Activated T-cell treated with anti-CD3 and anti-CD28 coated beads, Interleukin-2, amount 50 U/mL, for 24 hours (primary cell): ENCODE measurements around the gene MSS51.
A peak's percentile ranks its signal among the peaks of the same experiment; 100 is the strongest.
"Not testable (repeated sequence)": the region's sequence is repeated elsewhere in the genome, so short reads cannot be mapped to it uniquely, and the experiment has no call there.

Experiments
- DNase-seq: peaks from one replicate; pipeline ENCODE4 v3.0.0-alpha.2; 2020
- H3K27ac Mint-ChIP-seq: 2 replicates; pipeline ENCODE4 v1.8.0; 2020; ENCODE audit warnings: mild to moderate bottlenecking, mixed read lengths
- H3K27me3 Mint-ChIP-seq: 2 replicates; pipeline ENCODE4 v1.8.0; 2020; ENCODE audit warnings: mixed read lengths
- H3K36me3 Mint-ChIP-seq: 2 replicates; pipeline ENCODE4 v1.8.0; 2020; ENCODE audit warnings: low read depth, mixed read lengths
- H3K4me1 Mint-ChIP-seq: 2 replicates; pipeline ENCODE4 v1.8.0; 2020; ENCODE audit warnings: low read depth, mixed read lengths
- H3K4me3 Mint-ChIP-seq: 2 replicates; pipeline ENCODE4 v1.8.0; 2020; ENCODE audit warnings: mild to moderate bottlenecking, moderate library complexity, mixed read lengths
- H3K9me3 Mint-ChIP-seq: 2 replicates; pipeline ENCODE4 v1.8.0; 2020; ENCODE audit warnings: mixed read lengths

MSS51 gene

DNA sequence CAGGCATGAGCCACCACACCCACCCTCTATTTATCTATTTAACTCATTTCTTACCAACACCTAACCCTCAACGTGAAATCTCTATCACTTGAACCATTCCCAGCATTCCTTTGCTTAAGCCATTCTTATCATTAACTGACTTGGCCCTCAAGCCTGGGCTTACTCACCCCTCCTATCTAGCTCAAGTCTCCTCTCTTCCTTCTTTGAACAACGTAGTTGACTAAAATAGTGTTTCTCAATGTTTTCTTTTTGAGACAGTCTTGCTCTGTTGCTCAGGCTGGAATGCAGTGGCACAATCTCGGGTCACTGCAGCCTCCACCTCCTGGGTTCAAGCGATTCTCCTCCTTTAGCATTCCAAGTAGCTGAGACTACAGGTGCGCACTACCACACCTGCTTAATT is 26.5 kb downstream of the MSS51 start:
- H3K9me3 Mint-ChIP-seq: no peaks in the 10 kb centered on the region
- H3K27ac Mint-ChIP-seq: peak overlapping the region; percentile 14
- H3K36me3 Mint-ChIP-seq: peaks cover 53% of the 10 kb centered on the region
- no peaks in the 10 kb centered on the region for H3K27me3 Mint-ChIP-seq
- peaks cover 72% of the 10 kb centered on the region for H3K4me1 Mint-ChIP-seq
- no peak overlapping the region for H3K4me3 Mint-ChIP-seq
- DNase-seq: no peak

DNA sequence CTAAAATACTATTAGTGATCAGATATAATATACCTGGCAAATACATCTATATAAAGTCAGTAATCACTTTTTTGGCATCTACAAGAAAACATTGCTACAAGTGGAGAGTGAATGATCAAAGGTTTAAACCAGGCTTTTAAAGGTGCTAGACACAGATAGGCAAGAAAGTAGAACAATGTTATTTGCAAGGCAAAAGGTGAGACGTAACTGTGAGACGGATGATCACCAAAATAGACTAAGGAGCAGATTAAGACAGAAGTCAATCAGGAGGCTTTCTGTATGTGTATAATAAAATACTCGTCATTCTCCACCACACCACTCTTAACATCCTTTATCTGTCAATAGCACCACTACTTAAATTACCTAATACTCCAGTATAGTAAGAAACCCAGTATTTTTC is 27.8 kb downstream of the MSS51 start:
- Mint-ChIP-seq H3K4me1 (peaks cover 61% of the 10 kb centered on the region), H3K36me3 (peaks cover 49% of the 10 kb centered on the region), H3K4me3 (no peak overlapping the region), H3K27ac (no peak overlapping the region), H3K9me3 (no peaks in the 10 kb centered on the region), H3K27me3 (no peaks in the 10 kb centered on the region)
- DNase-seq: no peak

GRCh38 chr10:73404690-73405089 is 28.7 kb downstream of the MSS51 start:
- Mint-ChIP-seq H3K4me1 (peaks cover 55% of the 10 kb centered on the region), H3K27ac (peak overlapping the region; percentile 47)

GRCh38 chr10:73401636-73402035 is 31.7 kb downstream of the MSS51 start:
- peaks cover 53% of the 10 kb centered on the region for H3K36me3 Mint-ChIP-seq

More at GRCh38 chr10:73404690-73405089, 28.7 kb downstream of the MSS51 start:
- H3K4me3 Mint-ChIP-seq: no peak overlapping the region
- no peaks in the 10 kb centered on the region for H3K9me3 Mint-ChIP-seq
- H3K27me3 Mint-ChIP-seq: no peaks in the 10 kb centered on the region
- H3K36me3 Mint-ChIP-seq: peaks cover 49% of the 10 kb centered on the region
- no peak for DNase-seq

GRCh38 chr10:73399063-73399462 is 34.3 kb downstream of the MSS51 start:
- no peak for DNase-seq
- no peaks in the 10 kb centered on the region for H3K9me3 Mint-ChIP-seq
- H3K27me3 Mint-ChIP-seq: no peaks in the 10 kb centered on the region
- no peak overlapping the region for H3K4me3 Mint-ChIP-seq
- H3K27ac Mint-ChIP-seq: peak overlapping the region; percentile 33
- peaks cover 16% of the 10 kb centered on the region for H3K4me1 Mint-ChIP-seq
- H3K36me3 Mint-ChIP-seq: peaks cover 74% of the 10 kb centered on the region

More at GRCh38 chr10:73401636-73402035, 31.7 kb downstream of the MSS51 start:
- DNase-seq: no peak
- no peaks in the 10 kb centered on the region for H3K9me3 Mint-ChIP-seq
- H3K4me1 Mint-ChIP-seq: peaks cover 29% of the 10 kb centered on the region
- H3K27ac Mint-ChIP-seq: no peak overlapping the region
- H3K27me3 Mint-ChIP-seq: no peaks in the 10 kb centered on the region
- no peak overlapping the region for H3K4me3 Mint-ChIP-seq

GRCh38 chr10:73398024-73398423 is 35.3 kb downstream of the MSS51 start:
- H3K4me1 Mint-ChIP-seq: peaks cover 10% of the 10 kb centered on the region
- no peak overlapping the region for H3K27ac Mint-ChIP-seq
- peaks cover 81% of the 10 kb centered on the region for H3K36me3 Mint-ChIP-seq
- no peak for DNase-seq
- H3K4me3 Mint-ChIP-seq: no peak overlapping the region
- H3K27me3 Mint-ChIP-seq: no peaks in the 10 kb centered on the region
- H3K9me3 Mint-ChIP-seq: no peaks in the 10 kb centered on the region

- peaks cover 94% of the 10 kb centered on the region for H3K36me3 Mint-ChIP-seq
- H3K4me1 Mint-ChIP-seq, H3K9me3 Mint-ChIP-seq, H3K27me3 Mint-ChIP-seq, DNase-seq, H3K27ac Mint-ChIP-seq, H3K4me3 Mint-ChIP-seq: not testable (repeated sequence)
Observed at GRCh38 chr10:73394325-73394724, 39.0 kb downstream of the MSS51 start.

DNA sequence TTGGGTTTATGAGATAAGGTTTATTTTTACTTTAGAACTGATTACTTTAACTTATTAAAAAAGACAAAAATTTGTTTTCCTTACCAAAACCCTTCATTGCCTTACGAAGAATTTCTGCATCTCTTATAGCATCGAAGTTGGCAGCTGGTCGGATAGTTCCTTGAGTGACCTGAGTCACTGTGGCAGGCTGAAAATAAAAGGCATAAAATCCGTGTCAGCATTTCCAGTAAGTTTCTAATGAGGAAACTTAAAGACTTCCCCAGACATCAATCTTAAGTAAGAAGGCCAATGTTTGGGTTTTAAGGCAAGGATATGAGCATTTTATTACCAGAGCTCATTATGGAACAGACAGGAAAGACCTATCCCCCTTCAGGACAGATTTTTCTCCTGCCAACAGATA is 45.1 kb downstream of the MSS51 start:
- peaks cover 2% of the 10 kb centered on the region for H3K4me1 Mint-ChIP-seq
- H3K27ac Mint-ChIP-seq: peak overlapping the region; percentile 26
- no peaks in the 10 kb centered on the region for H3K9me3 Mint-ChIP-seq
- no peak for DNase-seq
- no peaks in the 10 kb centered on the region for H3K27me3 Mint-ChIP-seq
- no peak overlapping the region for H3K4me3 Mint-ChIP-seq
- peaks cover 94% of the 10 kb centered on the region for H3K36me3 Mint-ChIP-seq

GRCh38 chr10:73386583-73386982 is 46.8 kb downstream of the MSS51 start:
- no peak for DNase-seq
- no peaks in the 10 kb centered on the region for H3K27me3 Mint-ChIP-seq
- H3K27ac Mint-ChIP-seq: peak overlapping the region; percentile 11
- H3K9me3 Mint-ChIP-seq: no peaks in the 10 kb centered on the region
- peaks cover 95% of the 10 kb centered on the region for H3K36me3 Mint-ChIP-seq
- no peaks in the 10 kb centered on the region for H3K4me1 Mint-ChIP-seq
- H3K4me3 Mint-ChIP-seq: no peak overlapping the region

DNA sequence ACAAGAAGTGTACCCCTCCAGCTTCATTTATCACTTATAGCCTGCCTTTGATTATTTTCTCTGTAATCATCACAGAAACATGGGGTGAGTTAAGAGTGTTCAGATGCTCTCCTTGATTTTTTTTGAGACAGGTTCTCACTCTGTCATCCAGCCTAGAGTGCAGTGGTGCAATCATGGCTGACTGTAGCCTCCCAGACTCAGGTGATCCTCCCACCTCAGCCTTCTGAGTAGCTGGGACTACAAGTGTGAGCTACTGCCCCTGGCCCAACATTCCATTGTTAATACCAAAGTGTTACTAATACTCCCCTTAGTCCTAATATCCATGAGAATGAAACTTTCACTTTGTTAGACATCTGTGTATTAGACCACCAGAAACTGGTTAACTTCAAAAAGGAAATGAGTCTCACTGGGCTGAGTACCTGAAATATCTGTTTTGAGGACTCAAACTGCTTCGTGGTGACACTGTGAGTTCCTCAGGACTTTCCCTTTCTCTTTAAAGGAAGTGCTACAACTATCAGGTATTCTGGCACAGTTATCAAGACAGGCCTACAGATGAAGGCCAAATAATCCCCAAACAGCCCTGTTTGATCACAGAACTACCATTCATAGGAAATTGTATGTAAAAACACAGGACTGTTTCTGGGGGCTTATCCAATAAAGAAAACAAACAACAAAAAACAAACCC is 54.2 kb downstream of the MSS51 start:
- no peak overlapping the region for H3K4me3 Mint-ChIP-seq
- peaks cover 92% of the 10 kb centered on the region for H3K36me3 Mint-ChIP-seq
- no peak for DNase-seq
- no peaks in the 10 kb centered on the region for H3K9me3 Mint-ChIP-seq
- H3K27me3 Mint-ChIP-seq: no peaks in the 10 kb centered on the region
- H3K4me1 Mint-ChIP-seq: peaks cover 13% of the 10 kb centered on the region
- peak overlapping the region; percentile 86 for H3K27ac Mint-ChIP-seq

DNA sequence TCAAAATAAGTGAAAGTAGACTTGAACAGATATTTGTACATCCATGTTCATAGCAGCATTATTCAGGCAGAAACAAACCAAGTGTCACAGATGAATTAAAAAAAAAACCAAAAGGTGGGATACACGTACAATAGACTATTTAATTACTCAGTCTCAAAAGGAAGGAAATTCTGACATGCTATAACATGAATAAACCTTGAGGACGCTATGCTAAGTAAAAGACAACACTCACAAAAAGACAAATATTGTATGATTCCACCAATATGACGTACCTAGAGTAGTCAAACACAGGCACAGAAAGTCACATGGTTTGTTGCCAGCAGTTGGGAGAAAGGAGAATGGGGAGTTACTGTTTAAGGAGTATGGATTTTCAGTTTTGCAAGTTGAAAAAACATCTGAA is 56.7 kb downstream of the MSS51 start:
- no peak for DNase-seq
- Mint-ChIP-seq H3K4me3 (no peak overlapping the region), H3K36me3 (peaks cover 83% of the 10 kb centered on the region), H3K9me3 (no peaks in the 10 kb centered on the region), H3K27ac (peak overlapping the region; percentile 34), H3K4me1 (peaks cover 13% of the 10 kb centered on the region), H3K27me3 (no peaks in the 10 kb centered on the region)
